Esophagus muscularis mucosa (tissue), 4 donors: ENCODE data around the gene SH3PXD2A. TPM values are rescaled to one million over a fixed set of nuclear protein-coding genes. Genes with fewer than 3 reads are reported as not detected.

Experiments used
- DNase-seq: peaks from one replicate; pipeline ENCODE4 v3.0.0-alpha.2; 2017; ENCODE audit errors: extremely low spot score
- H3K27ac ChIP-seq, 4 donors: fragments of 200-600 bp; sonication (generic); replicated peaks in 1 of 4; 1 replicate in 3 of 4; 2 replicates in 1 of 4; pipeline ENCODE4 v1.5.1; 2016 to 2019; ENCODE audit warnings: mild to moderate bottlenecking in 1 of 4
- H3K27me3 ChIP-seq, 4 donors: fragments of 200-600 bp; sonication (generic); one replicate each; pipeline versions ENCODE4 v1.5.1 to v1.6.0; 2016 to 2019
- H3K36me3 ChIP-seq, 4 donors: fragments of 200-600 bp; sonication (generic); one replicate each; pipeline ENCODE4 v1.5.1; 2016 to 2019
- H3K4me1 ChIP-seq, 4 donors: fragments of 200-600 bp; sonication (generic); one replicate each; pipeline ENCODE4 v1.5.1; 2016 to 2019
- H3K4me3 ChIP-seq, 4 donors: fragments of 200-600 bp; sonication (generic); 1 replicate in 2 of 4; 2 replicates in 2 of 4; pipeline ENCODE4 v1.5.1; 2016 to 2019; ENCODE audit warnings: mild to moderate bottlenecking in 4 of 4, moderate library complexity in 1 of 4
- H3K9me3 ChIP-seq, 4 donors: fragments of 200-600 bp; sonication (generic); 1 replicate in 3 of 4; 2 replicates in 1 of 4; pipeline ENCODE4 v1.5.1; 2016 to 2019
- CTCF ChIP-seq, 3 experiments: fragments of 200-600 bp in 2 of 3; fragments of 450-650 bp in 1 of 3; sonication (generic) in 2 of 3; IDR thresholded peaks; one replicate each; pipeline ENCODE4 v1.5.1; 2017 to 2019; ENCODE audit warnings: antibody characterized with exemption in 3 of 3, mild to moderate bottlenecking in 2 of 3, moderate library complexity in 1 of 3
- EP300 ChIP-seq: sonication (generic); formaldehyde crosslinking; IDR thresholded peaks from one replicate; pipeline ENCODE4 v1.6.1; 2017; ENCODE audit warnings: antibody characterized with exemption
- POLR2A ChIP-seq: fragments of 450-650 bp; IDR thresholded peaks from one replicate; pipeline ENCODE4 v1.6.1; 2017; ENCODE audit warnings: antibody characterized with exemption, moderate library complexity, mild to moderate bottlenecking, low read depth
- POLR2AphosphoS5 ChIP-seq, 2 donors: sonication (generic); formaldehyde crosslinking; IDR thresholded peaks; one replicate each; pipeline ENCODE4 v1.6.1; 2017; ENCODE audit warnings: antibody characterized with exemption in 2 of 2
- WGBS: methylation state at CpG from one replicate; pipeline ENCODE4 v1.1.5; 2018; 5-methylcytosine and 5-hydroxymethylcytosine counted together
- intact Hi-C: fragments of 100-400 bp; cut with DNase I; formaldehyde crosslinking; loops from one replicate; pipeline ENCODE4 v1.15.1; 2023
- total RNA-seq, 4 donors: library from RNA; depleted of rRNA; stranded (reverse); fragments of >200 nt; gene quantifications; one replicate each; pipeline versions ENCODE4 v1.1.0 to v1.2.1, GENCODE V29; 2016

Gene SH3PXD2A
- total RNA-seq, 4 donors from 2014 or later: 30.5 to 69.3 (median 40.0) TPM

GRCh38 chr10:103597003-103597402, 258.4 kb downstream of the SH3PXD2A start:
- Histone ChIP-seq H3K27me3 (no peaks in the 10 kb centered on the region), H3K9me3 (no peaks in the 10 kb centered on the region), H3K27ac (peak overlapping the region in 1 of 4 donors; percentile 7), H3K36me3 (peaks cover 8 to 26% (median 22%) of the 10 kb centered on the region in 4 donors), H3K4me3 (no peak overlapping the region), H3K4me1 (peaks cover 10 to 41% (median 25%) of the 10 kb centered on the region in 4 donors)
- intact Hi-C loops: no loop called here
- no peak for DNase-seq
- WGBS: 100% methylated on average over 1 of the region's 6 CpGs
- TF ChIP-seq EP300 (no peak), CTCF (IDR thresholded peaks at IDR 0.05) (no peak), POLR2A (no peak)

- 73% methylated on average over 2 of the region's 4 CpGs for whole genome bisulfite sequencing
- no peak overlapping the region for H3K27ac ChIP-seq
- no peak for DNase-seq
- no peak overlapping the region for H3K4me3 ChIP-seq
- peaks cover 6 to 17% (median 13%) of the 10 kb centered on the region in 4 donors for H3K36me3 ChIP-seq
- intact Hi-C loops: no loop called here
- TF ChIP-seq CTCF (IDR thresholded peaks at IDR 0.05): no peak
- no peak for TF ChIP-seq EP300
- no peak for TF ChIP-seq POLR2A
- H3K27me3 ChIP-seq: no peaks in the 10 kb centered on the region
- H3K4me1 ChIP-seq: peaks cover 10 to 39% (median 25%) of the 10 kb centered on the region in 4 donors
- H3K9me3 ChIP-seq: no peaks in the 10 kb centered on the region
Observed at GRCh38 chr10:103595933-103596726, 259.2 kb downstream of the SH3PXD2A start.

- Histone ChIP-seq H3K27me3 (no peaks in the 10 kb centered on the region), H3K4me3 (no peak overlapping the region), H3K27ac (no peak overlapping the region), H3K9me3 (no peaks in the 10 kb centered on the region), H3K36me3 (peaks cover 0 to 10% (median 4%) of the 10 kb centered on the region in 4 donors), H3K4me1 (peaks cover 4 to 14% (median 9%) of the 10 kb centered on the region in 4 donors)
- intact Hi-C loops: no loop called here
- 81% methylated on average over 3 of the region's 3 CpGs for WGBS
- TF ChIP-seq POLR2A (no peak), EP300 (no peak), CTCF (IDR thresholded peaks at IDR 0.05) (no peak), POLR2AphosphoS5 (IDR thresholded peaks at IDR 0.05) (no peak)
- DNase-seq: no peak
Observed at GRCh38 chr10:103593022-103593570, 262.3 kb downstream of the SH3PXD2A start.

- H3K4me1 ChIP-seq: peaks cover 4 to 9% (median 7%) of the 10 kb centered on the region in 4 donors
- peaks cover 0 to 6% (median 2%) of the 10 kb centered on the region in 4 donors for H3K9me3 ChIP-seq
- peaks cover 0 to 17% (median 6%) of the 10 kb centered on the region in 4 donors for H3K36me3 ChIP-seq
- no peak overlapping the region for H3K27ac ChIP-seq
- H3K27me3 ChIP-seq: no peaks in the 10 kb centered on the region
- 81% methylated on average over 12 of the region's 15 CpGs for WGBS
- H3K4me3 ChIP-seq: no peak overlapping the region
- DNase-seq: no peak
- intact Hi-C loops: no loop called here
- TF ChIP-seq EP300: no peak
- TF ChIP-seq POLR2A: no peak
- TF ChIP-seq CTCF (IDR thresholded peaks at IDR 0.05): peak; percentile 36 to 56 (median 44)
Observed at GRCh38 chr10:103592186-103593021, 263.0 kb downstream of the SH3PXD2A start.
